ENCODE measurements around the gene FOSL2. TPM values are rescaled to one million over a fixed set of nuclear protein-coding genes. Genes with fewer than 3 reads are reported as not detected.

Gene FOSL2
- total RNA-seq, 1 donor from 2014 or later = 77.1 TPM

- DNase-seq (ENCODE audit: low read depth) = no peak
Measured at GRCh38 chr2:28399289-28399688, 6.6 kb downstream of the FOSL2 start.

GRCh38 chr2:28399956-28400355 is 7.3 kb downstream of the FOSL2 start:
- Histone ChIP-seq H3K36me3 (ENCODE audit: control insufficient read depth, insufficient read depth, low read length) (peaks cover 53% of the 10 kb centered on the region), H3K27me3 (ENCODE audit: control insufficient read depth, insufficient read depth, low read length) (no peaks in the 10 kb centered on the region), H3K4me3 (ENCODE audit: low read depth, low read length) (no peak overlapping the region)
- no peak for DNase-seq (ENCODE audit: low read depth)
- no peak for TF ChIP-seq CTCF (IDR thresholded peaks at IDR 0.05; ENCODE audit: insufficient read depth, low read length, severe bottlenecking)
- FAIRE-seq = no peak

More at GRCh38 chr2:28399289-28399688, 6.6 kb downstream of the FOSL2 start:
- no peaks in the 10 kb centered on the region for H3K27me3 ChIP-seq (ENCODE audit: control insufficient read depth, insufficient read depth, low read length)
- H3K36me3 ChIP-seq (ENCODE audit: control insufficient read depth, insufficient read depth, low read length) = peaks cover 54% of the 10 kb centered on the region
- no peak overlapping the region for H3K4me3 ChIP-seq (ENCODE audit: low read depth, low read length)
- FAIRE-seq = no peak
- no peak for TF ChIP-seq CTCF (IDR thresholded peaks at IDR 0.05; ENCODE audit: insufficient read depth, low read length, severe bottlenecking)

GRCh38 chr2:28400419-28400818 is 7.8 kb downstream of the FOSL2 start:
- TF ChIP-seq CTCF (IDR thresholded peaks at IDR 0.05; ENCODE audit: insufficient read depth, low read length, severe bottlenecking) = no peak
- DNase-seq (ENCODE audit: low read depth) (no peak), FAIRE-seq (no peak)
- H3K4me3 ChIP-seq (ENCODE audit: low read depth, low read length) = no peak overlapping the region
- H3K27me3 ChIP-seq (ENCODE audit: control insufficient read depth, insufficient read depth, low read length) = no peaks in the 10 kb centered on the region
- peaks cover 52% of the 10 kb centered on the region for H3K36me3 ChIP-seq (ENCODE audit: control insufficient read depth, insufficient read depth, low read length)

- no peak for DNase-seq (ENCODE audit: low read depth)
- TF ChIP-seq CTCF (IDR thresholded peaks at IDR 0.05; ENCODE audit: insufficient read depth, low read length, severe bottlenecking) = no peak
- Histone ChIP-seq H3K36me3 (ENCODE audit: control insufficient read depth, insufficient read depth, low read length) (peaks cover 52% of the 10 kb centered on the region), H3K4me3 (ENCODE audit: low read depth, low read length) (no peak overlapping the region), H3K27me3 (ENCODE audit: control insufficient read depth, insufficient read depth, low read length) (no peaks in the 10 kb centered on the region)
- no peak for FAIRE-seq
Measured at GRCh38 chr2:28400921-28401320, 8.3 kb downstream of the FOSL2 start.

- no peak for TF ChIP-seq CTCF (IDR thresholded peaks at IDR 0.05; ENCODE audit: insufficient read depth, low read length, severe bottlenecking)
- FAIRE-seq (no peak), DNase-seq (ENCODE audit: low read depth) (no peak)
- peaks cover 52% of the 10 kb centered on the region for H3K36me3 ChIP-seq (ENCODE audit: control insufficient read depth, insufficient read depth, low read length)
- no peak overlapping the region for H3K4me3 ChIP-seq (ENCODE audit: low read depth, low read length)
- H3K27me3 ChIP-seq (ENCODE audit: control insufficient read depth, insufficient read depth, low read length) = no peaks in the 10 kb centered on the region
Measured at GRCh38 chr2:28401411-28401810, 8.8 kb downstream of the FOSL2 start.

- no peak overlapping the region for H3K4me3 ChIP-seq (ENCODE audit: low read depth, low read length)
- H3K36me3 ChIP-seq (ENCODE audit: control insufficient read depth, insufficient read depth, low read length) = peaks cover 59% of the 10 kb centered on the region
- no peak for TF ChIP-seq CTCF (IDR thresholded peaks at IDR 0.05; ENCODE audit: insufficient read depth, low read length, severe bottlenecking)
- no peak for FAIRE-seq
- no peak for DNase-seq (ENCODE audit: low read depth)
- no peaks in the 10 kb centered on the region for H3K27me3 ChIP-seq (ENCODE audit: control insufficient read depth, insufficient read depth, low read length)
Measured at GRCh38 chr2:28401948-28402550, 9.4 kb downstream of the FOSL2 start.

All from bronchial epithelial cell (primary cell).